ENCODE results near the gene NOP56. TPM values are rescaled to one million over a fixed set of nuclear protein-coding genes. Genes with fewer than 3 reads are reported as not detected.

The NOP56 gene
- 227 and 236 TPM in 2 replicates for total RNA-seq

DNA sequence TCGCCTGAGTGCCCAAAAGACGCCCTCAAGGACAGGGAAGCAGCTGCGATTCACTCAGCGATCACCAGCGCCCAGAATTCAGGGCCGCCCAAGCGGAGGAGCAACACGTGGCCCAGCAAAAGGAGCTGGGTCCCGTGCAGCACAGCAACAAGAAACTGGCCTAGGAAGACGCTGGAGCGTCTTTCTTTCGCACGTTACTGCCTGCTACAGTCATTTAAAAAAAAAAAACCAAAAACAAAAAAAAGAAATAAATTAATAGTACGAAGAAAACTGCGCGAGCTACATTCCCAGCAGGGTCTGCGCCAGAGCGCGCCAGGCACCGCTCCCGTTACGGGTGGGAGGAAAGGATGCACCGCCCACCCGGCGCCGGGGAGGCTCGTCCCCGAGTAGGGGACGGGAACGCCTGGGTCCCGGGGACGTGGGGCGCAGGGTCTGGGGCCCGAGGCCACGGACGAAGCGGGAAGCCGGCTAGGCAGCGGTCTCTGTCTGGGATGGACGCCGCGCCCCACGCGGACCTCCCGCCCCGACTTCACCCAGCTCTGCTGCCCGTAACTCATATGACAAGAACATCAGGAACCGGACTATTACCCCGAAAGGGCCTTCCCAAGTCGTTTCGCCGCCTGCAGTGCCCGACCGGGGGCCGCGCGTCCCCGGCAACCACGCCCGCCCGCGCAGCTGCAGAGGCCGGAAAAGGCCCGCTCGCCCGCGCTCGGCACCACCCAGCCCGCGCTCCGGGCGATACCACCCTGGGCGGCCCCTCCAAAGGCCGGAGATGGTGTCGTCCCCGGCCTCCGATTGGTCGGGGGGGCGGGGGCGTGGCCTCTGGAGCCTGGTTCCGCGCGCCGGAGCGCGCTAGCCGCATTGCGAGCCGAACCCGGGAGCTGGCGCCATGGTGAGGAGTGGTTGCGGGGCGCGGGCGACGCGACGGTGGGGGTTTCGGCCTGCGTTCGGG lies at the start of gene NOP56:
NOP56 (plus strand) TSS at position 861 of the 952 bp plus-strand sequence; CDS start at position 890, 29 bp downstream.

DNA sequence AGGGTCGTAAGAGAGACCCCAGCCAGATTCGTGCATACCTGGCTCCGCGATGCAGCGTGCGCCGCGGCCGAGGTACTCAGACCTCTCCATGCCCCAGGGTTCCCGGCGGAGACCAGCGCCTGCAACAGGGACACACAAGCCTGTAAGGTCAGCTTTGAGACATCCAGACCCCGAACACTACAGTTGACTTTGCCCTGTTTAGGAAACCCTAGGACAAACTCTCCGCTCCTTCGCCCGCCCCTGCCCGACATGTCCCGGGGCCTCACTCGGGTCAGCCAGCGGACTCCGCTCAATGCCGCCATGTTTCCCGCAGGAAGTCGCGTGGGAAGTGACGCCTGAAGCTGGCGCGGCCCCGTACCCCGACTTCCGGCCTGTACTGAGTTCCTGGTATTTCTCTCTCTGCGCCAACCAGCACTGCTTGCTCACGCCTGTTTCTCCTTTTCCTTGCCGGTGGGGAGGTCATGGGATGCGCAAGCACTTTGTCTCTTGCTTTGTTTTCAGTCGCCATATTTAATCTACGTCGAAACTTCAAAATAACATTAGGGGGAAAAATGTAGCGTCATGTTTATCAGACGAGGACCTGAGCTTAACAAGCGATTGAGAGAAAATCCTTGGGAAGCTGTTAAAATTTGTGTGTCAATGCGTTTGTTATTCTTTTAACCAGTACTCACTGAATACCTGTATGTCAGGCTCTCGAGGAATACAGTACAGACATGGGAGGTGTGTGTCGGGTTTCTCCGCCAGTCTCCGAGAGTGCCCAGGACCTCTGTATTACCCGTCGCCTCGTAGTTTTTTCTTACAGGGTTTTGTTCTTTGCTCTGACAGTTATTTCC lies 11.7 kb downstream of the NOP56 start, which contains the start of gene IDH3B:
IDH3B (minus strand) TSS at position 330 of the 833 bp plus-strand sequence; CDS start at position 302, 28 bp downstream.

DNA sequence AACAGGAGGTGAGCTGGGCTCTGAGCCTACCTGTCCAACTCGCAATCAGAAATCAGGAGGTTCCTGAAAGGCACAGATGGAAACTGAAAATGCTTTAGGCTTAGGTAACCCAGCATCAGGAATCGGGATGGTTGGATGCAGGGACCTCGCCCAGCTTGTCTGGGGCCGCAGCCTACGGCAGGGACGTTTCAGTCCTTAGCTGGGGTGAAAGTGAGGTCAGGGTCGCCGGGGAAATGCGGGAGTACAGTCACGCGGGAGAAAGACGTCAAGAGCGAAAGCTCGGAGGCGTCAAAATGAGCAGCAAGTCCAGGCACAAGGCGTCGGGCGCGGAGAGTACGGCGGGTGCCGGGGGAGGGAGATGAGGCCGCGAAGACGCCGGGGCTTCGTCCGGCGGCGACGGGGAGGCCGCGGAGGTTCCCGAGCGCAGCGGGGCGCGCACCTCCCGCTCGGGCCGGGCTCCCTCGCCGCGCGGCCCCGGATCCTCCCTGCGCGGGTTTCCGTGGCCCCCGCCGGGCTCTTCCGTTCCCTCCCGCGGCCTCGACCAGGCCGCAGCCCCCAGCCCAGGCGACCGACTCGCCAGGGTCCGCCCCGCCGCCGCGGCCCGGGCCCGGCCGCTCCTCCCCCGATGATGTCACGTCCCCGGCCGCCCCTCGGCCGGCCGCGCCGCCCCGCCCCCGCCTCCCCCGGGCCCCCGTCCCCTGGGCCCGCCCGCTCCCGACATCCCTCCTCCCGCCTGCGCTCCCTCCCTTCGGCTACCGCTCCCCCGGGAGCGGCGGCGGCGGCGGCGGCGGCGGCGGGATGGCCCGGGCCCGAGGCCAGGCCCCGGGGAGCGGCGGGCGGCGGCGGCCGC lies 39.8 kb downstream of the NOP56 start, which contains the start of gene EBF4:
EBF4 (plus strand) TSS at position 745 of the 850 bp plus-strand sequence. CDS start 866 bp downstream, outside the sequence.

Other genes starting within 250 kb of the NOP56 start
- gene SNRPB, start 181.8 kb upstream of the NOP56 start, total RNA-seq: 112 and 222 TPM in 2 replicates
- 10.6 and 17.2 TPM in 2 replicates for gene ZNF343, start 143.7 kb upstream of the NOP56 start, total RNA-seq
- gene TMC2, start 116.1 kb upstream of the NOP56 start, total RNA-seq: not detected in 2 replicates
- 67.0 and 78.5 TPM in 2 replicates for gene IDH3B, start 11.6 kb downstream of the NOP56 start, total RNA-seq
- 1.0 and 2.6 TPM in 2 replicates for gene EBF4, start 40.1 kb downstream of the NOP56 start, total RNA-seq
- gene CPXM1, start 148.0 kb downstream of the NOP56 start, total RNA-seq: not detected in 2 replicates
- gene C20orf141, start 162.4 kb downstream of the NOP56 start, total RNA-seq: not detected in 2 replicates
- gene TMEM239, start 163.7 kb downstream of the NOP56 start, total RNA-seq: not detected in 2 replicates
- 15.0 and 16.9 TPM in 2 replicates for gene PCED1A, start 188.0 kb downstream of the NOP56 start, total RNA-seq
- gene VPS16, start 188.1 kb downstream of the NOP56 start, total RNA-seq: 22.9 and 25.3 TPM in 2 replicates
- gene PTPRA, start 220.8 kb downstream of the NOP56 start, total RNA-seq: 26.7 and 45.3 TPM in 2 replicates